Lung (tissue), 12 donors: ENCODE results near the gene MLEC. TPM values are rescaled to one million over a fixed set of nuclear protein-coding genes. Genes with fewer than 3 reads are reported as not detected.
"Not testable (repeated sequence)": the region's sequence is repeated elsewhere in the genome, so short reads cannot be mapped to it uniquely, and the experiment has no call there.

ENCODE experiments used
- ATAC-seq: fragments of 200-7000 bp; cut with Tn5 transposase; one replicate; pipeline ENCODE4 v1.9.1; 2020; ENCODE audit warnings: moderate number of reproducible peaks; ENCODE audit not compliant: insufficient read depth, low FRiP score
- DNase-seq, 3 donors: peaks; one replicate each; pipeline ENCODE4 v3.0.0-alpha.2; 2013 to 2017
- H3K27ac ChIP-seq, 2 donors: one replicate each; pipeline ENCODE4 v1.5.1; 2013; ENCODE audit warnings: mild to moderate bottlenecking in 2 of 2, moderate library complexity in 2 of 2, control low read depth in 1 of 2, inconsistent platforms in 1 of 2, low read depth in 1 of 2, low read length in 1 of 2
- H3K27me3 ChIP-seq, 3 donors: one replicate each; pipeline ENCODE4 v1.5.1; 2013; ENCODE audit warnings: low read length in 2 of 3; ENCODE audit not compliant: control insufficient read depth in 3 of 3, insufficient read depth in 3 of 3
- H3K36me3 ChIP-seq, 4 donors: one replicate each; pipeline ENCODE4 v1.5.1; 2013; ENCODE audit warnings: low read length in 4 of 4, mild to moderate bottlenecking in 1 of 4, moderate library complexity in 1 of 4; ENCODE audit not compliant: control insufficient read depth in 4 of 4, insufficient read depth in 4 of 4
- H3K4me1 ChIP-seq, 5 donors: one replicate each; pipeline ENCODE4 v1.5.1; 2013; ENCODE audit warnings: low read length in 5 of 5, mild to moderate bottlenecking in 2 of 5, moderate library complexity in 1 of 5; ENCODE audit not compliant: control insufficient read depth in 5 of 5, insufficient read depth in 5 of 5
- H3K4me3 ChIP-seq: one replicate; pipeline ENCODE4 v1.5.1; 2013; ENCODE audit warnings: mild to moderate bottlenecking, control low read depth, moderate library complexity
- H3K9ac ChIP-seq, 2 donors: one replicate each; pipeline ENCODE4 v1.5.1; 2013; ENCODE audit warnings: low read length in 2 of 2, control low read depth in 1 of 2; ENCODE audit not compliant: insufficient read depth in 1 of 2
- H3K9me3 ChIP-seq, 4 donors: one replicate each; pipeline ENCODE4 v1.5.1; 2013; ENCODE audit warnings: low read length in 3 of 4, mild to moderate bottlenecking in 1 of 4, moderate library complexity in 1 of 4; ENCODE audit not compliant: control insufficient read depth in 4 of 4, insufficient read depth in 3 of 4
- CTCF ChIP-seq: IDR thresholded peaks from 2 replicates; pipeline ENCODE4 v1.5.1; 2012; ENCODE audit warnings: mild to moderate bottlenecking; ENCODE audit errors: control extremely low read depth, extremely low read depth
- WGBS, 2 donors: extraction: QIAGEN DNeasy Blood & Tissue Kit; methylation state at CpG; one replicate each; pipeline ENCODE4 v1.1.7; 2013; 5-methylcytosine and 5-hydroxymethylcytosine counted together
- polyA plus RNA-seq, 2 donors: library from polyadenylated mRNA; stranded (reverse); fragments of 200-250 nt; gene quantifications; one replicate each; pipeline ENCODE4 v1.2.1, GENCODE V29; 2013
- total RNA-seq, 2 donors: library from RNA; depleted of rRNA in 1 of 2; stranded (reverse); fragments of >200 nt in 1 of 2; gene quantifications; one replicate each; pipeline ENCODE4 v1.2.1, GENCODE V29; 2014 to 2021
- donor health status: control.
- donor health status: control.
- donor health status: Bipolar disorder and iron deficiency.
- donor health status: healthy.
- donor health status: DM: yes; HTN: yes; CAD: no.

The MLEC gene
- total and polyA plus RNA-seq, 4 donors: 34.1 to 161 (median 53.7) TPM

DNA sequence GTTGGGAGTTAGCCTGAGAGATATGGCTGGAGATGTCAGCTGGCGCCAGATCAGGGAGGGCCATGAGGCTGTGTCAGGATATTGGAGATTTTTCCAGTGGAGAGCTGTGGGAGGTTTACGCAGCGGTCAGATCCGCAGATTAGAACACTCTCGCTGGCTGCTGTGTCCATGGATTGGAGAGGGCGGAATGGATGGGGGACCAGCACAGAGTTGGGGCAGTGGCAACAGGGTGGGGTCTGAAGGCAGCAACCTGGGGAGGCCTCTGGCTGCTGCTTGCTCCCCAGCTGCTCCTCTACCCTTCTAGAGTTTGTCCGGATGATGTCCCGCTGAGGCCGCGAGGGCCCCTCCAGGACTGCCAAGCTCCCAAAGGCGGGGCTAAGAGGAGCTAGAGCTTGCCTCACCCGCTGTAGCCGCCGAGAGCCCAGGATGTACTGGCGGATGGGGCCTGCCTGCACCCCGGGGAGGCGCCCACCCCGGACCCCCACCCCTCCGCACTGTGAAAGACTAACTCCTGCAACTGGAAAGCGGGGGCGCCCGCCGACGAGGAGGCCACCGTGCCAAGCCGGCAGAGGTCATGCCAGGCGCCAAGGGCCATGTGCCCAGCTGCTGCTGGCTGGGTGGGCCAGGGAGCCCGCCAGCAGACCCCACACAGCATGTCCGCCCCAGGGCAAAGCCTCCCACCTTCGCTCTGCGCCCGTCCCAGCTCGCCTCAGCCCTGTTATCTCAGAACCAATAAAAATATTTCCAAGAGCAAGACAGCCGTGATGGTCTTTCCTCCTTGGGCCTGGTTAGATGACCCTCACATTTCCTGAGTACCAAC, 20.2 kb upstream of the MLEC start:
- DNase-seq (peak in 1 of 3 donors; percentile 34), ATAC-seq (no peak)
- Histone ChIP-seq H3K36me3 (no peaks in the 10 kb centered on the region), H3K9me3 (no peaks in the 10 kb centered on the region), H3K4me1 (peaks cover 0 to 8% (median 2%) of the 10 kb centered on the region in 5 donors), H3K9ac (no peak overlapping the region), H3K4me3 (no peak overlapping the region), H3K27me3 (no peaks in the 10 kb centered on the region), H3K27ac (no peak overlapping the region)
- no peak for TF ChIP-seq CTCF
- WGBS, 2 donors: 85 to 90% methylated on average over 34 of the region's 34 CpGs

- no peaks in the 10 kb centered on the region for H3K27me3 ChIP-seq
- H3K36me3 ChIP-seq: no peaks in the 10 kb centered on the region
- no peak for ATAC-seq
- TF ChIP-seq CTCF: no peak
- no peak overlapping the region for H3K9ac ChIP-seq
- no peak overlapping the region for H3K27ac ChIP-seq
- DNase-seq: no peak
- 88 to 90% methylated on average over 20 of the region's 20 CpGs for WGBS, 2 donors
- H3K4me3 ChIP-seq: no peak overlapping the region
- H3K9me3 ChIP-seq: no peaks in the 10 kb centered on the region
- peaks cover 0 to 8% (median 2%) of the 10 kb centered on the region in 5 donors for H3K4me1 ChIP-seq
Observed at GRCh38 chr12:120668091-120668867, 18.7 kb upstream of the MLEC start.

GRCh38 chr12:120668868-120669840, 17.8 kb upstream of the MLEC start:
- 67 to 72% methylated on average over 19 of the region's 19 CpGs for WGBS, 2 donors
- peak overlapping the region; percentile 4 to 32 for H3K9ac ChIP-seq
- H3K36me3 ChIP-seq: no peaks in the 10 kb centered on the region
- peaks cover 0 to 8% (median 2%) of the 10 kb centered on the region in 5 donors for H3K4me1 ChIP-seq
- H3K9me3 ChIP-seq: no peaks in the 10 kb centered on the region
- H3K4me3 ChIP-seq: no peak overlapping the region
- no peak for ATAC-seq
- peak; percentile 60 to 80 (median 72) for DNase-seq
- no peak overlapping the region for H3K27ac ChIP-seq
- no peak for TF ChIP-seq CTCF
- no peaks in the 10 kb centered on the region for H3K27me3 ChIP-seq

GRCh38 chr12:120670237-120670636, 16.7 kb upstream of the MLEC start:
- 94 to 96% methylated on average over 6 of the region's 6 CpGs for WGBS, 2 donors
- not testable (repeated sequence) for ATAC-seq, DNase-seq

More at GRCh38 chr12:120670237-120670636, 16.7 kb upstream of the MLEC start:
- not testable (repeated sequence) for H3K36me3 ChIP-seq, H3K27me3 ChIP-seq, H3K9ac ChIP-seq, H3K27ac ChIP-seq, H3K4me1 ChIP-seq, H3K4me3 ChIP-seq, H3K9me3 ChIP-seq
